ENCODE measurements around the gene PRKCB.
"Not testable (repeated sequence)": the region's sequence is repeated elsewhere in the genome, so short reads cannot be mapped to it uniquely, and the experiment has no call there.

PRKCB gene

DNA sequence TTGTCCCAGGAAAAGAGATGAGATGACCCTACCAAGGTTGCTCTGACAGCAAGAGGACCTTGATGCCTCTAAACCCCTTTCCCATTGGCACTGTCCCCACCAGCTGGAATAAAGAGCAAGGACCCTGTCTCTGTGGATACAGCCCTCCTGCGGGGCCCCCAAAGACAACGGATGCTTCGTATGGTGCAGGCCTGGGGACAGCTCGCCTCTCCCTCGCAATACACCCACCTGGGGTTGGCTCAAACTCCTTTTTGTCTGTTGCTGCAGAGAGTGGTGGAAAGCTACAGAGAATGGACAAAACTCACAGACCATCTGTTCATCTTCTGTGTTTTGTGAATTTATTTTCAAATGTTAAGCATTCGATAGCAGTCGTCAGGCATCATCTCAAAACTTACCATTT lies 392.7 kb downstream of the PRKCB start:
- no peak for TF ChIP-seq POLR2A (IDR thresholded peaks at IDR 0.05; ENCODE audit: low read depth, low read length)
- no peak for TF ChIP-seq POLR2AphosphoS5 (IDR thresholded peaks at IDR 0.05; ENCODE audit: low read depth, low read length)
- TF ChIP-seq TAF1 (IDR thresholded peaks at IDR 0.05; ENCODE audit: borderline replicate concordance, low read depth, low read length), result no peak
- FAIRE-seq (no peak), DNase-seq (ENCODE audit: insufficient read length) (no peak)

DNA sequence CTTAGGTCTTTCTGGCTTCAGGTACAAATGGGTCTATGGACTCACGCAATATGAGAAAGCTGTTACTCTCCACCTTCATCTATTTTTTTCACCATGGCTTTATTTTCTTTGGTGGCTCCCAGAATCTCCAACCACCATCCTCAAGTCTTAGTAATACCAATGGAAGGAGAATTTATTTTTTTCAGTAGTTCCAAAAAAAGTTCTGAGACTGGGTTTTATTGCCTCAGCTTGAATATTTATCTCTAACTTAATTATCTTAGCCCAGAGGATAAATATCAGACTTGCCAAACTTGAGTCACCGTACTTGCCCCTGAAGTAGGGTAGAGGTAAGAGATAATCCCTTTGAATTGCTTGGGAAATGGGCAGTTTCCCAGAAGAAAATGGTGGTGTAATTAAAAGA lies 397.2 kb downstream of the PRKCB start:
- FAIRE-seq, result no peak
- DNase-seq (ENCODE audit: insufficient read length), result no peak
- TF ChIP-seq POLR2AphosphoS5 (IDR thresholded peaks at IDR 0.05; ENCODE audit: low read depth, low read length), result no peak
- no peak for TF ChIP-seq POLR2A (IDR thresholded peaks at IDR 0.05; ENCODE audit: low read depth, low read length)
- TF ChIP-seq TAF1 (IDR thresholded peaks at IDR 0.05; ENCODE audit: borderline replicate concordance, low read depth, low read length), result no peak

DNA sequence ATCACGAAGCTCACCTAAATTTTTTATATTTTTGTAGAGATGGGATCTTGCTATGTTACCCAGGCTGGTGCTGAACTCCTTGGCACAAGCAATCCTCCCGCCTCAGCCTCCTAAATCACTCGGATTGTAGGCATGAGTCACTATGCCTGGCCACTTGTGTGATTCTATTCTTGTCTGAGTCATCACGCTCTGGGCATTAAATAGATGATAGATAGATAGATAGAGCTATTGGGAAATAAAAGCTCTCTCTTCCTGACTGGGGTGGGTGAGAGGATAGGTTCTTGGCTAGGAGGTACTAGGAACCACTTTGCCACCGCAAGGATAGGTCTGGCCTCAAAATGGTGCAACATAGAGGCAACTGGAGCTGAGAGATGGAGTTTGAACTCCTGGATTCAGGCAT lies 399.0 kb downstream of the PRKCB start:
- TF ChIP-seq POLR2AphosphoS5 (IDR thresholded peaks at IDR 0.05; ENCODE audit: low read depth, low read length), result no peak
- TF ChIP-seq TAF1 (IDR thresholded peaks at IDR 0.05; ENCODE audit: borderline replicate concordance, low read depth, low read length), result no peak
- TF ChIP-seq POLR2A (IDR thresholded peaks at IDR 0.05; ENCODE audit: low read depth, low read length), result no peak
- FAIRE-seq (no peak), DNase-seq (ENCODE audit: insufficient read length) (no peak)

DNA sequence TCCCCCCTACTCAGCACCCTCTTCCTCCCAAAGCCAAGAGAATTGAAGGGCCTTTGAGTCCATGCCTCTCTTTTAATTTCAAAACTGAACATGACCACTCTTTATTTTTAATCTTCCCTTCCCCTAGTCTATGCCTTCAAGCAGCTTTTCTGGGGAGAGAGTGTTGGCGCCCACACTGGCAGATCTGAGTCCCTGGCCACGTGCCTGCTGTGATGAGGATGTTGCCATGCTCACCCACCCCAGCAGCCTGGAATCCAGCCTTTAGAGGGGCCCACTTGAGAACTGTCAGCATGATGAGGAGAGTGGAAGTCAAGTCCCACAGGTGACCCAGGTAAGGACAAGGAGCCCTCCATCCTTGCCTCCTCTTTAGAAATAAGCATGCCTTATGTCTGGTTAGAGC lies 400.0 kb downstream of the PRKCB start:
- TF ChIP-seq TAF1 (IDR thresholded peaks at IDR 0.05; ENCODE audit: borderline replicate concordance, low read depth, low read length) (no peak), POLR2AphosphoS5 (IDR thresholded peaks at IDR 0.05; ENCODE audit: low read depth, low read length) (no peak), POLR2A (IDR thresholded peaks at IDR 0.05; ENCODE audit: low read depth, low read length) (no peak)
- no peak for DNase-seq (ENCODE audit: insufficient read length)
- no peak for FAIRE-seq

DNA sequence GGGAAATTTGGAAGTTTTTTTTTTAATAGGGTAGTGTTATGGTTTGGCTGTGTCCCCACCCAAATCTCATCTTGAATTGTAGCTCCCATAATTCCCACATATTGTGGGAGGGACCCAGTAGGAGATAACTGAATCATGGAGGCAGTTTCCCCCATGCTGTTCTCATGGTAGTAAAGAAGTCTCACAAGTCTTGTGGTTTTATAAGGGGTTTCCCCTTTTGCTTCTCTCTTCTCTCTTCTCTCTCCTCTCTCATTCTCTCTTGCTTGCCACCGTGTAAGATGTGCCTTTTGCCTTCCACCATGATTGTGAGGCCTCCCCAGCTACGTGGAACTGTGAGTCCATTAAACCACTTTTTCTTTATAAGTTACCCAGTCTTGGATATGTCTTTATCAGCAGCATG lies 403.1 kb downstream of the PRKCB start:
- FAIRE-seq, result not testable (repeated sequence)

DNA sequence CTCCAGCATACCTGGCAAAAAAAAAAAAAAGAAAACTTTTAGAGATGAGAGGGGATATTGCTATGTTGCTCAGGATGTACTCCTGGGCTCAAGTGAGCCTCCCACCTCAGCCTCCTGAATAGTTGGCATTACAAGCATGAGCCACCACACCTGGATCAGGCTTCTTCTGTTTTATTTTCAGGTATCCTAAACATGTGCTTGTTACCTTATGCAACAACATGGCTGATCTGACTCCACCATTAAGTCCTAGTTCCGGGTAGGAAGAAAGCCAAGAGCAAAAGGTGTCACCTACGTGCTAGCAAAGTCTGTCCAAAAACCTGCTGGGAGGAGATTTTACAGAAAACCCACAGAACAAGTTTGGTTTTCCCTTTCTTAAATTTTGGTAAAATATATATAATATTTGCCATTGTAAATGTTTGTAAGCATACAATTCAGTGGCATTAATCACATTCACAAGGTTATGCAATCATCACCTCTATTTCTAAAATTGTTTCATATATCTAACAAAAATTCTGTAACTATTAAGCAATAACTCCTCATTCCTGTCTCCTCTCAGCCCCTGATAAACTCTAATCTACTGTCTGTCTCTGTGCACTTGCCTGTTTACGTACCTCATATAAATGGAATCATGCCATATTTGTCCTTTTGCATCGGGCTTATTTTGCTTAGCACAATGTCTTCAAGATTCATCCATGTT lies 411.3 kb downstream of the PRKCB start:
- TF ChIP-seq TAF1 (IDR thresholded peaks at IDR 0.05; ENCODE audit: borderline replicate concordance, low read depth, low read length) (no peak), POLR2AphosphoS5 (IDR thresholded peaks at IDR 0.05; ENCODE audit: low read depth, low read length) (no peak), POLR2A (IDR thresholded peaks at IDR 0.05; ENCODE audit: low read depth, low read length) (no peak)
- no peak for DNase-seq (ENCODE audit: insufficient read length)
- FAIRE-seq, result no peak

More for the DNA sequence above, 403.1 kb downstream of the PRKCB start:
- not testable (repeated sequence) for DNase-seq (ENCODE audit: insufficient read length)

DNA sequence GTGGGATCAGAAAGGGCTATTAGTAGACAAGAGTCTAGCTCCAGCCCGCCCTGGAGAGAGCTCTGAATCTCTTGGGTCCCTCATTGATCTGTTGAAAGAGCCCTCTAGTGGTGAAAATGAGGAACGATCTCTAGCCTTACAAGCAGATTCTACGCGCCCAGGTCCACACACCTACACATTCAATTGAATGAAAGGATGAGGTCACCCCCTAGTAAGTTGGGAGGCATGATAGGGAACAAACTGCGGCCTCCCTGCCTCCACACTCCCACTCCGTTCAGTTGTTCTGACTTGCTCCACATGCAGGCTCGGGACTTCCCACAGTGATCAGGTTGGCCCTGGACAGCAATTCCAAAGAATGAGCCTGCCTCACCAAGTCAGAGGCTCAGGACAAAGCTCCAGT lies 417.4 kb downstream of the PRKCB start:
- DNase-seq (ENCODE audit: insufficient read length), result peak; percentile 41
- peak; percentile 85 for FAIRE-seq
- TF ChIP-seq POLR2A (IDR thresholded peaks at IDR 0.05; ENCODE audit: low read depth, low read length) (no peak), TAF1 (IDR thresholded peaks at IDR 0.05; ENCODE audit: borderline replicate concordance, low read depth, low read length) (no peak), POLR2AphosphoS5 (IDR thresholded peaks at IDR 0.05; ENCODE audit: low read depth, low read length) (no peak)

DNA sequence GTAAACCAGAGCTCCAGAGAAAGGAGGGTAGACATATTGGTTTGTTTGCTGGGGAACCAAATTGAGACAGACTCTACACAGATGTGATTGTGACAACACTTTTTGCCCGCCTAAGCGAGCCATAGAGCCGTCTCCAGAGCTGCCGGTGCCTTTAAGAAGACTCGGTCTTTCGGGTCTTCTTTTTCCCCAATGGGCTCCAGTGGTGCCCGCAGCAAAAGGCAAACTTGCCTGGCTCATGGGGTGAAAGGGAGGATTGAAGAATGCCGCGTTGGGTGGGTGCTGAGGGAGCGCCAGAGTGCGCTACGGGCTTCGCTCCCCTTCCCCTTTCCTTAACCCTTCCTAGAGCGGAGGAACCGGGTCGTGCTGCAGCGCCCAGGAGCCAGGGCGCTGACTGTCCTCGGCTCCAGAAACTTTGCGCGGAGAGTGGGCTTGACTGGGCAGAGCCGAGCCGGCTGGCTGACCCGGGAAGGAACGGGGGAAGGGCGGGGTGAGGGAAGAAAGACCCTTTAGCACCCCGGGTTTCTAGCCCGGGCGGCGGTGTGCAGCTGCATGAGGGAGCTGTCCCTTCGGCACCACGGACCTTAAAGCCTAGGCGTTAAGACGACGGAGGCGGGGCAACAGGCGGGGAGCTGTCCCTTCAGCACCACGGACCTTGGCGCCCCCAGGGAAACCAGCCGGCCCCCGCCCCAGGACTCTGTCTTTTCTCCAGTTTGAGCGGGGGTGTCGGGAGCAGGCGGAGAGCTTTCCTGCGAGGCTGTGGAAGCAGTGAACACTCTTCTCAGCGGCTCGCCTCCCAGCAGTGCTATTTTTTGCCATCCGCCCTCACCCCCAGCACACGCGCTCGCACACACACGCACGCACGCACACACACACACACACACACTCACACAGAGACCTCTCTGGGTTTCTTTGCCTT lies 419.9 kb downstream of the PRKCB start, which contains the start of gene CACNG3:
TSS of gene CACNG3 (plus strand) at position 880 of the 916 bp plus-strand sequence. CDS start 420 bp downstream, outside the sequence.
- DNase-seq (ENCODE audit: insufficient read length), result peak; percentile 42
- FAIRE-seq, result no peak
- TF ChIP-seq POLR2AphosphoS5 (IDR thresholded peaks at IDR 0.05; ENCODE audit: low read depth, low read length) (no peak), POLR2A (IDR thresholded peaks at IDR 0.05; ENCODE audit: low read depth, low read length) (no peak), TAF1 (IDR thresholded peaks at IDR 0.05; ENCODE audit: borderline replicate concordance, low read depth, low read length) (no peak)

DNA sequence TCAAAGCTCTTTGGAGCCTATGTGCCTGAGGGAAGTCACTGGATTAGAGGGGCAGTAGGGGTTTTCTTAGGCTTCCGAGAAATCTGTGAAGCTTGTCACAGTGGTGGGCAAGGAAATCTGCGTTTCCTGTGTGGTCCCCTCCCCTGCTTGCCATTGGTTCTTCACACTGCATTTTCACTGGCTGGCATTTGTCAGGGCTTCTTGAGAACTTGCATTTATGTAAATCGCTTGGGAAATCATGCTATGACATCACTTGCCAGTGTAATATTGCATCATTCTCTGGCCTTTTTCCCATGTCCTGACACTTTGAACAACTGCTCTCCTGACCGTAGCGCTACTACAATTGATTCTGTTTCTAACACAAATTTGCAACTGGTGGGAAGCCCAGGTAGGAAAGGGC lies 422.2 kb downstream of the PRKCB start:
- TF ChIP-seq POLR2AphosphoS5 (IDR thresholded peaks at IDR 0.05; ENCODE audit: low read depth, low read length) (no peak), TAF1 (IDR thresholded peaks at IDR 0.05; ENCODE audit: borderline replicate concordance, low read depth, low read length) (no peak), POLR2A (IDR thresholded peaks at IDR 0.05; ENCODE audit: low read depth, low read length) (no peak)
- DNase-seq (ENCODE audit: insufficient read length) (no peak), FAIRE-seq (no peak)

DNA sequence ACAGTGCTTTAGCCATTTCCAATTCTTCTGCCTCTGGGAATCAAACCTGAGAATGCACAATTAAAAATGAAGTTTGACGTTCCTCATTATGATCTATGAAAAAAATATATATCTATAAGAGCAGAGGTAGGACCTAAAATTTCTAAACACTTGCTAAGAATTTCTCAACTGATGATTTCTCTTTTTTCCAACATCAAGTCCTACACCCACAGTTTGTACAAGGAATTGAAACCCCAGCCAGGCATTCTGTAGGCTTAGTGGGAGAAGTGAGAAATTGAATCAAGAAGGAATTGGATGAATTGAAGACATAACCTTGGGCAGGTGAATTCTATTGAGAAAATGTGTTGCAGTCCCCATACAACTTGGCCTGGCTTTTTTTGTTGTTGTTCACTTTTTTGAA lies 423.0 kb downstream of the PRKCB start:
- FAIRE-seq (no peak), DNase-seq (ENCODE audit: insufficient read length) (no peak)
- TF ChIP-seq POLR2AphosphoS5 (IDR thresholded peaks at IDR 0.05; ENCODE audit: low read depth, low read length) (no peak), POLR2A (IDR thresholded peaks at IDR 0.05; ENCODE audit: low read depth, low read length) (no peak), TAF1 (IDR thresholded peaks at IDR 0.05; ENCODE audit: borderline replicate concordance, low read depth, low read length) (no peak)

DNA sequence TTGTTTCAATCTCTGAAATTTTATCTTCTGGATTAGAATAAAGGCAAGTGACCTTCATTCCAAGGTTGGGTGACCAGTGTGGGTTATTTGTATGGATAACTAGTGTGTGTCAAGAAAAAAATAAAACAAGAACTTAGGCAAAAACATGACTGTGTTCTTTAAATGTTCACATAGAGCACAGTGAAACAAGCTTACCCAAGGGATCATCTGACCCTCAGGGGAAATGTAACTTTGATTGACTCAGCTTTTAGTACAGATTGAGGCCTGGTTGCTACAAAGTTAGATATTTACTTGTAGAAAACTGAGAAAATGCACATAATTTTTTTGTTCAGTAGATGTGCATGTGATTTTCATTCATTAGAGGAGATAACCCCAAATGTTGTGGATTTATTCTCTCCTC lies 427.0 kb downstream of the PRKCB start:
- no peak for FAIRE-seq
- TF ChIP-seq POLR2A (IDR thresholded peaks at IDR 0.05; ENCODE audit: low read depth, low read length), result no peak
- TF ChIP-seq TAF1 (IDR thresholded peaks at IDR 0.05; ENCODE audit: borderline replicate concordance, low read depth, low read length), result no peak
- TF ChIP-seq POLR2AphosphoS5 (IDR thresholded peaks at IDR 0.05; ENCODE audit: low read depth, low read length), result no peak
- DNase-seq (ENCODE audit: insufficient read length), result no peak
